SK-N-MC (cell line): Measurements from ENCODE around the gene PTPRN2.

Source experiments
- EZH2 ChIP-seq: fragments of 200-600 bp; sonication (generic); IDR thresholded peaks from one replicate; pipeline ENCODE4 v1.6.1; 2017; ENCODE audit warnings: antibody characterized with exemption
- FOXP2 ChIP-seq: optimal IDR thresholded peaks from 2 replicates; pipeline ENCODE3; 2011; ENCODE audit warnings: mild to moderate bottlenecking, moderate library complexity; ENCODE audit not compliant: insufficient read depth; ENCODE audit errors: extremely low read length, control extremely low read depth
- POLR2AphosphoS5 ChIP-seq: IDR thresholded peaks from 2 replicates; pipeline ENCODE4 v1.6.1; 2012; ENCODE audit warnings: mild to moderate bottlenecking, low read depth, low read length, borderline replicate concordance

- no peak for TF ChIP-seq POLR2AphosphoS5
- TF ChIP-seq EZH2 = no peak
- TF ChIP-seq FOXP2 = no peak
These were observed 663.6 kb downstream of the PTPRN2 start for GRCh38 chr7:157923903-157924630.
